H1 (cell line): ENCODE data around the gene DFFB. TPM values are rescaled to one million over a fixed set of nuclear protein-coding genes. Genes with fewer than 3 reads are reported as not detected.

Experiments used
- CTCF ChIA-PET: fragments of 300-600 bp; sonication (Branson Sonifier 250); formaldehyde crosslinking; loops from one replicate; lab custom pipeline; 2021; ENCODE audit not compliant: partially characterized antibody; lab: Charles Lee
- POLR2A ChIA-PET: fragments of 300-600 bp; sonication (Branson Sonifier 250); formaldehyde crosslinking; loops from one replicate; lab custom pipeline; 2021; ENCODE audit warnings: inconsistent platforms; ENCODE audit not compliant: partially characterized antibody; lab: Charles Lee
- DNase-seq, 2 experiments: peaks; one replicate each; pipeline versions ENCODE4 v3.0.0 to v3.0.0-alpha.2; 2010 to 2022; ENCODE audit warnings: low spot score in 2 of 2, low read depth in 1 of 2, mixed read lengths in 1 of 2
- FAIRE-seq: peaks from 2 replicates; lab custom pipeline; 2011; peaks lifted over from hg19 to GRCh38; lab: Jason Lieb, UNC
- H2AFZ ChIP-seq: 2 replicates; pipeline ENCODE4 v1.8.1; 2012; ENCODE audit warnings: low read length, inconsistent platforms
- H2AK5ac ChIP-seq: 2 replicates; pipeline ENCODE4 v1.6.1; 2013; ENCODE audit warnings: low read depth, low read length
- H2BK120ac ChIP-seq: replicated peaks from 2 replicates; pipeline ENCODE3; 2013; ENCODE audit warnings: low read depth, low read length, inconsistent platforms
- H2BK12ac ChIP-seq: 2 replicates; pipeline ENCODE4 v1.6.1; 2013; ENCODE audit warnings: low read depth, low read length
- H2BK15ac ChIP-seq: 2 replicates; pipeline ENCODE4 v1.6.1; 2013; ENCODE audit warnings: low read length
- H2BK20ac ChIP-seq: 2 replicates; pipeline ENCODE4 v1.6.1; 2013; ENCODE audit warnings: low read length
- H2BK5ac ChIP-seq: 2 replicates; pipeline ENCODE4 v1.6.1; 2013; ENCODE audit warnings: low read depth, low read length
- H3K14ac ChIP-seq: 2 replicates; pipeline ENCODE4 v1.6.1; 2013; ENCODE audit warnings: inconsistent platforms; ENCODE audit not compliant: insufficient read length
- H3K18ac ChIP-seq: 2 replicates; pipeline ENCODE4 v1.6.1; 2013; ENCODE audit warnings: low read length; ENCODE audit errors: extremely low read depth
- H3K23ac ChIP-seq: 2 replicates; pipeline ENCODE4 v1.6.1; 2013; ENCODE audit warnings: inconsistent platforms; ENCODE audit not compliant: insufficient read length
- H3K23me2 ChIP-seq: 2 replicates; pipeline ENCODE4 v1.6.1; 2013; ENCODE audit warnings: low read depth, low read length
- H3K27ac ChIP-seq: 2 replicates; pipeline ENCODE4 v1.6.1; 2011; ENCODE audit warnings: low read depth, low read length, inconsistent platforms
- H3K27me3 ChIP-seq, 4 experiments: replicated peaks in 1 of 4; 1 replicate in 1 of 4; 2 replicates in 3 of 4; pipeline versions ENCODE4 v1.6.1 to v1.8.1; 2011 to 2013; ENCODE audit warnings: low read length in 3 of 4, mild to moderate bottlenecking in 3 of 4, inconsistent platforms in 2 of 4, mixed read lengths in 2 of 4, moderate library complexity in 1 of 4; ENCODE audit not compliant: control insufficient read depth in 3 of 4, insufficient read depth in 3 of 4; ENCODE audit errors: extremely low read depth in 1 of 4
- H3K36me3 ChIP-seq, 4 experiments: 2 replicates each; pipeline versions ENCODE4 v1.6.1 to v1.8.1; 2011 to 2013; ENCODE audit warnings: mild to moderate bottlenecking in 4 of 4, low read length in 3 of 4, moderate library complexity in 2 of 4, control low read depth in 1 of 4, inconsistent platforms in 1 of 4; ENCODE audit not compliant: insufficient read depth in 4 of 4, control insufficient read depth in 2 of 4
- H3K4ac ChIP-seq: replicated peaks from 2 replicates; pipeline ENCODE3; 2013; ENCODE audit warnings: low read length, low read depth, mixed read lengths, inconsistent platforms; ENCODE audit not compliant: insufficient read length
- H3K4me1 ChIP-seq, 4 experiments: replicated peaks in 1 of 4; 1 replicate in 1 of 4; 2 replicates in 3 of 4; pipeline versions ENCODE4 v1.6.1 to v1.8.1; 2011 to 2013; ENCODE audit warnings: low read length in 3 of 4, inconsistent platforms in 2 of 4, mixed read lengths in 1 of 4; ENCODE audit not compliant: insufficient read depth in 4 of 4, control insufficient read depth in 3 of 4
- H3K4me2 ChIP-seq, 2 experiments: 2 replicates each; pipeline versions ENCODE4 v1.6.1 to v1.8.1; 2011 to 2013; ENCODE audit warnings: low read depth in 2 of 2, low read length in 2 of 2, control low read depth in 1 of 2, inconsistent platforms in 1 of 2, mild to moderate bottlenecking in 1 of 2; ENCODE audit not compliant: insufficient read depth in 1 of 2
- H3K4me3 ChIP-seq, 4 experiments: fragments of 200-600, 300-600 bp in 1 of 4; sonication (generic), shearing (Covaris generic), sonication (Bioruptor Twin) in 1 of 4; 2 replicates each; pipeline versions ENCODE4 v1.5.1 to v1.8.1; 2011 to 2016; ENCODE audit warnings: low read length in 4 of 4, low read depth in 3 of 4, control low read depth in 2 of 4, inconsistent platforms in 2 of 4, mild to moderate bottlenecking in 2 of 4, mixed read lengths in 1 of 4, moderate library complexity in 1 of 4; ENCODE audit not compliant: insufficient read depth in 2 of 4; ENCODE audit errors: extremely low read depth in 1 of 4
- H3K56ac ChIP-seq: replicated peaks from 2 replicates; pipeline ENCODE3; 2013; ENCODE audit warnings: low read depth, mild to moderate bottlenecking, mixed read lengths, low read length, inconsistent platforms; ENCODE audit not compliant: insufficient read length
- H3K79me1 ChIP-seq: 2 replicates; pipeline ENCODE4 v1.6.1; 2013; ENCODE audit warnings: low read depth, low read length, control low read depth
- H3K79me2 ChIP-seq, 2 experiments: 2 replicates each; pipeline versions ENCODE4 v1.6.1 to v1.8.1; 2012 to 2013; ENCODE audit warnings: low read length in 2 of 2, mild to moderate bottlenecking in 2 of 2, inconsistent platforms in 1 of 2; ENCODE audit not compliant: insufficient read depth in 2 of 2, control insufficient read depth in 1 of 2
- H3K9ac ChIP-seq, 4 experiments: replicated peaks in 1 of 4; 1 replicate in 1 of 4; 2 replicates in 3 of 4; pipeline versions ENCODE4 v1.6.1 to v1.8.1; 2011 to 2013; ENCODE audit warnings: low read depth in 3 of 4, low read length in 3 of 4, control low read depth in 2 of 4, mild to moderate bottlenecking in 2 of 4, moderate library complexity in 2 of 4, inconsistent platforms in 1 of 4; ENCODE audit errors: extremely low read depth in 1 of 4
- H3K9me3 ChIP-seq, 2 experiments: 2 replicates each; pipeline versions ENCODE4 v1.6.1 to v1.8.1; 2012 to 2013; ENCODE audit warnings: mild to moderate bottlenecking in 2 of 2, moderate library complexity in 2 of 2, control low read depth in 1 of 2, inconsistent platforms in 1 of 2, low read depth in 1 of 2, low read length in 1 of 2, mixed read lengths in 1 of 2; ENCODE audit not compliant: insufficient read depth in 2 of 2
- H4K20me1 ChIP-seq, 2 experiments: replicated peaks in 1 of 2; 2 replicates each; pipeline versions ENCODE3 to v1.8.1; 2011 to 2013; ENCODE audit warnings: inconsistent platforms in 2 of 2, low read length in 2 of 2, mild to moderate bottlenecking in 1 of 2; ENCODE audit not compliant: insufficient read depth in 2 of 2, control insufficient read depth in 1 of 2
- H4K5ac ChIP-seq: 2 replicates; pipeline ENCODE4 v1.6.1; 2013; ENCODE audit warnings: low read length, low read depth, mixed read lengths, inconsistent platforms; ENCODE audit not compliant: insufficient read length
- H4K8ac ChIP-seq: 2 replicates; pipeline ENCODE4 v1.8.0; 2013; ENCODE audit warnings: mild to moderate bottlenecking, moderate library complexity, low read length, inconsistent platforms; ENCODE audit not compliant: insufficient read depth; ENCODE audit errors: extremely low read depth
- H4K91ac ChIP-seq: replicated peaks from 2 replicates; pipeline ENCODE3; 2013; ENCODE audit warnings: low read length, mixed read lengths, inconsistent platforms; ENCODE audit not compliant: insufficient read length
- CEBPB ChIP-seq: IDR thresholded peaks from 2 replicates; pipeline ENCODE4 v1.6.1; 2012; ENCODE audit warnings: low read depth, low read length
- KDM5A ChIP-seq: fragments of 200-600 bp; IDR thresholded peaks from 2 replicates; pipeline ENCODE4 v1.7.1; 2012; ENCODE audit warnings: mild to moderate bottlenecking, low read length, inconsistent platforms, mixed read lengths
- RAD21 ChIP-seq, 2 experiments: IDR thresholded peaks in 1 of 2; conservative IDR thresholded peaks in 1 of 2; 2 replicates each; pipeline ENCODE4 v1.6.1; 2011; ENCODE audit warnings: low read depth in 2 of 2, low read length in 2 of 2, improper control_type of control experiment in 1 of 2, inconsistent platforms in 1 of 2, mild to moderate bottlenecking in 1 of 2, moderate library complexity in 1 of 2
- SUZ12 ChIP-seq: fragments of 200-600 bp; sonication (generic); IDR thresholded peaks from 2 replicates; pipeline ENCODE4 v1.6.1; 2012; ENCODE audit warnings: mild to moderate bottlenecking, inconsistent platforms, low read length, moderate library complexity, mixed read lengths
- WGBS, 2 experiments: shearing (Covaris generic) in 1 of 2; methylation state at CpG; one replicate each; pipeline versions ENCODE4 v1.1.6 to v1.1.7; 2013 to 2015; ENCODE audit warnings: low lambda C conversion rate in 2 of 2, mixed read lengths in 2 of 2, inconsistent platforms in 1 of 2, low coverage in 1 of 2, missing lambda C conversion rate in 1 of 2; ENCODE audit not compliant: insufficient replicate concordance in 2 of 2, insufficient coverage in 1 of 2, insufficient read length in 1 of 2; ENCODE audit errors: extremely low coverage in 1 of 2, missing lambda C conversion rate in 1 of 2; 5-methylcytosine and 5-hydroxymethylcytosine counted together
- polyA plus RNA-seq, 7 experiments: library from polyadenylated mRNA; depleted of rRNA in 3 of 7; stranded (reverse) in 5 of 7; unstranded in 2 of 7; fragments of >200 nt in 5 of 7; fragments of 200-250 nt in 2 of 7; gene quantifications; 1 replicate in 5 of 7; 2 replicates in 1 of 7; 4 replicates in 1 of 7; pipeline versions ENCODE4 v1.2.1 to v1.2.3, GENCODE V29; 2011 to 2013; ENCODE audit warnings: missing spikeins in 2 of 7, mixed read lengths in 2 of 7
- total RNA-seq: library from RNA; stranded (reverse); fragmentation: NEBNext Ultra II Directional; extraction: Animal tissue kit (Norgen Biotek cat#: 25700); gene quantifications from 2 replicates; pipeline ENCODE4 v1.2.1, GENCODE V29; 2021

The DFFB gene
- total and polyA plus RNA-seq, 2 of the 8 experiments (the other 6 are each of a cell fraction or from before 2014, with no cell fraction given), result 8.6 to 11.9 TPM

DNA sequence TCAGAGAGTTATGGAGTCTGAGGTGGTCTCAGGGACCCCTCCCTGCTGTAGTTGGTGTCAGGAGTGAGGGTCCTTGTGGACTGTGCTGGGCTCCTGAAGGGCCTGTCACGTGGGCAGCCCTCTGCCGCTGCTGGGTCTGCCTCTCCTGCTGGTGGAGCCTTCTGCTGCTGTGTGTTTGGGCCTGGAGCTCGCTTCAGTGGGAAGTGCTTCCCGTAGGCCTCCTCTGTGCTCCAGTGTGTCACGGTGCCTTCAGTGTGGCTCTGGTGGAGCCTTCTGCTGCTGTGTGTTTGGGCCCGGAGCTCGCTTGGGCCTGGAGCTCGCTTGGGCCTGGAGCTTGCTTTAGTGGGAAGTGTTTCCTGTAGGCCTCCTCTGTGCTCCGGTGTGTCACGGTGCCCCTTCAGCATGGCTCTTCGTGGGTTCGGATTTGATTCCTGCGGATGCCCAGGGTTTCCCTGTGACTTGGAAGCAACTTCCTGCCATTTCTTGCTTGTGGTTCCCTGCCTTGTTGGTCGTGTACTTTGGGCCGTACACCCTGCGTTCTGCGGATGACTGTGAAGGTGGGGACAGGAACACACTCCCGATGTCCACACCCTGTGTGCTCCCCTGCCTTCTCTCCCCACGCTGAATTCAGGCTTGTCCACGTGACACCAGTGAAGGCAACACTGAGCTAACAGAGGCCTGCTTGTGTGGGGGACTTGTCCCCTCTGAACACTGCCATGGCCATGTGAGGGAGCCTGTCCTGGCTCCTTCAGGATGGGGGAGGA, 23.3 kb downstream of the DFFB start:
- CTCF ChIA-PET, result interaction anchor here (1.1 kb wide), 1 partner anchor 23 kb away, joined by 3 read pairs; the partner anchor contains the start of genes CEP104 and DFFB

More for the DNA sequence above, 23.3 kb downstream of the DFFB start:
- peaks cover 0 to 2% of the 10 kb centered on the region in 2 experiments for H4K20me1 ChIP-seq
- peak overlapping the region; percentile 51; the same call in 1 of the 2 replicates for H4K8ac ChIP-seq
- H3K4me1 ChIP-seq, result no peaks in the 10 kb centered on the region
- H3K9ac ChIP-seq, result no peak overlapping the region
- no peaks in the 10 kb centered on the region for H3K79me2 ChIP-seq
- DNase-seq (no peak), FAIRE-seq (no peak)
- no peak overlapping the region for H2BK120ac ChIP-seq
- no peak overlapping the region for H3K4me3 ChIP-seq
- H2BK12ac ChIP-seq, result 0 out of 2 replicates have a peak overlapping the region, but pooled peaks have one; percentile 27
- POLR2A ChIA-PET, result interaction anchor here (1.8 kb wide), 1 partner anchor 19 kb away, joined by 4 read pairs; the partner anchor contains the start of gene C1orf174
- H2BK20ac ChIP-seq, result no peak overlapping the region
- 0 out of 2 replicates have a peak overlapping the region, but pooled peaks have one; percentile 13 for H2AK5ac ChIP-seq
- no peak overlapping the region for H3K56ac ChIP-seq
- H2BK15ac ChIP-seq, result no peak overlapping the region
- no peak overlapping the region for H3K23ac ChIP-seq
- H3K27me3 ChIP-seq, result no peaks in the 10 kb centered on the region
- no peak overlapping the region for H3K27ac ChIP-seq
- H4K91ac ChIP-seq, result no peak overlapping the region
- no peak overlapping the region for H3K4ac ChIP-seq
- H3K79me1 ChIP-seq, result no peaks in the 10 kb centered on the region
- H3K18ac ChIP-seq, result no peak overlapping the region
- TF ChIP-seq SUZ12 (no peak), CEBPB (no peak), RAD21 (IDR thresholded peaks at IDR 0.05 in 1 of 2, conservative IDR thresholded peaks at IDR 0.05 in 1 of 2; ENCODE audit: low read depth in 2 of 2, low read length in 2 of 2) (no peak), KDM5A (no peak)
- H3K36me3 ChIP-seq, result no peaks in the 10 kb centered on the region
- no peak overlapping the region for H3K4me2 ChIP-seq
- H2AFZ ChIP-seq, result no peak overlapping the region
- no peak overlapping the region for H2BK5ac ChIP-seq
- no peak overlapping the region for H3K14ac ChIP-seq
- H4K5ac ChIP-seq, result no peak overlapping the region
- WGBS, 2 experiments, result 93% methylated on average over 20 of the region's 20 CpGs; no CpG with 5 or more reads in 1 of the 2 experiments
- H3K23me2 ChIP-seq, result no peaks in the 10 kb centered on the region
- peaks cover 0 to 9% of the 10 kb centered on the region in 2 experiments; a peak in 1 of 4 replicates for H3K9me3 ChIP-seq
